ENCODE measurements around the gene ZKSCAN5. TPM values are rescaled to one million over a fixed set of nuclear protein-coding genes. Genes with fewer than 3 reads are reported as not detected.

The ZKSCAN5 gene
- total RNA-seq, 1 experiment from 2014 or later = 13.3 TPM

DNA sequence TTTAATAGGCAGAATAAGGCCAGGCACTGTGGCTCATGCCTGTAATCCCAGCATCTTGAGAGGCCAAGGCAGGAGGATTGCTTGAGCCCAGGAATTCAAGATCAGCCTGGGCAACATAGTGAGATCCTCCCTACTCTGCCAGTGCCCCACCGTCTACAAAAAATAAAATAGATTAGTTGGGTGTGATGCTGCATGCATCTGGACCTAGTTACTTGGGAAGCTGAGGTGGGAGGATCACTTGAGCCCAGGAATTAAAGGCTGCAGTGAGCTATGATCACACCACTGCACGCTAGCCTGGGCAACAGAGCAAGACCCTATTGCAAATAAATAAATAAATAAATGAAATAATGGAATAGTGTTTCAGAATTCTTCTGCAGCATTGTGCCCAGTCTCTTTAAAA lies 31.2 kb downstream of the ZKSCAN5 start:
- Histone ChIP-seq H3K9me3 (ENCODE audit: low read depth, low read length, poor library complexity, severe bottlenecking) (peaks cover 46% of the 10 kb centered on the region), H3K36me3 (ENCODE audit: insufficient read depth, low read length, poor library complexity, severe bottlenecking) (peaks cover 18% of the 10 kb centered on the region), H3K4me1 (ENCODE audit: insufficient read depth, low read length, poor library complexity, severe bottlenecking) (no peaks in the 10 kb centered on the region), H3K27ac (ENCODE audit: low read depth, low read length, poor library complexity, severe bottlenecking) (no peak overlapping the region), H3K4me3 (ENCODE audit: low read depth, low read length, poor library complexity, severe bottlenecking) (no peak overlapping the region), H3K27me3 (replicated peaks; ENCODE audit: insufficient read depth, low read depth, low read length, poor library complexity) (no peaks in the 10 kb centered on the region)
- intact Hi-C loops (cut with micrococcal nuclease; ENCODE audit: unreplicated experiment) = no loop called here
- TF ChIP-seq, protein P1, sequence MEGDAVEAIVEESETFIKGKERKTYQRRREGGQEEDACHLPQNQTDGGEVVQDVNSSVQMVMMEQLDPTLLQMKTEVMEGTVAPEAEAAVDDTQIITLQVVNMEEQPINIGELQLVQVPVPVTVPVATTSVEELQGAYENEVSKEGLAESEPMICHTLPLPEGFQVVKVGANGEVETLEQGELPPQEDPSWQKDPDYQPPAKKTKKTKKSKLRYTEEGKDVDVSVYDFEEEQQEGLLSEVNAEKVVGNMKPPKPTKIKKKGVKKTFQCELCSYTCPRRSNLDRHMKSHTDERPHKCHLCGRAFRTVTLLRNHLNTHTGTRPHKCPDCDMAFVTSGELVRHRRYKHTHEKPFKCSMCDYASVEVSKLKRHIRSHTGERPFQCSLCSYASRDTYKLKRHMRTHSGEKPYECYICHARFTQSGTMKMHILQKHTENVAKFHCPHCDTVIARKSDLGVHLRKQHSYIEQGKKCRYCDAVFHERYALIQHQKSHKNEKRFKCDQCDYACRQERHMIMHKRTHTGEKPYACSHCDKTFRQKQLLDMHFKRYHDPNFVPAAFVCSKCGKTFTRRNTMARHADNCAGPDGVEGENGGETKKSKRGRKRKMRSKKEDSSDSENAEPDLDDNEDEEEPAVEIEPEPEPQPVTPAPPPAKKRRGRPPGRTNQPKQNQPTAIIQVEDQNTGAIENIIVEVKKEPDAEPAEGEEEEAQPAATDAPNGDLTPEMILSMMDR (conservative IDR thresholded peaks at IDR 0.05; ENCODE audit: low read depth, low read length) = no peak
- no peak for TF ChIP-seq EZH2 (IDR thresholded peaks at IDR 0.05; ENCODE audit: borderline replicate concordance, low read depth, low read length, poor library complexity, severe bottlenecking)
- ChIA-PET POLR2A (ENCODE audit: low non-redundant PET) (no interaction called here), CTCF (no interaction called here)
- BruUV-seq (replicated peaks) = no TSS peak
- DNase-seq (ENCODE audit: low spot score) = no peak

DNA sequence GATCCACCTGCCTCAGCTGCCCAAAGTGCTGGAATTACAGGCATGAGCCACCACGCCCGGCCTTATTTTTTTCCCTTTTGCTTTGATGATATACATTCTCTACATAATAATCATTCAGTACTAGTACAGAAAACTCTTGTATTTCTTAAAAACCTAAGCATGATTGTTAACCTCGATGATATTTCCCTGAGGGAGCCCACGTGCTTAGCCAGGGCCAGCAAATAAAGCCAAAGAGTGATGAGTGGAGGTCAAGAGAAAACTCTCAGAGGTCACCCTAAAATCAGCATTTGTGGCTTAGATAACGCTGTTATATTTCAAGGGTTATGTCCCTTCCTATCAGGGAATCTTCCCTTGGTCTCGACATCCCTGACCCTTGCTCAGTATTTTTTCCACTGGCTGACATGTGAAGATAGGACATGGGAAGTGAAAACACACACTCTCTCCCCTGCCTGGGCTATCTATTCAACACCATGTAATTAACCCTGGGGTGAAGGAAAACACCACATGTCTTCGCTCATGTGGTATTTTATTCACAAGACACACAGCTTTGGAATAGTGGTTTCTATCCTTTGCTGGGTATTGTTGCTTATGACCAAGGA lies 34.9 kb downstream of the ZKSCAN5 start:
- Histone ChIP-seq H3K9me3 (ENCODE audit: low read depth, low read length, poor library complexity, severe bottlenecking) (peaks cover 26% of the 10 kb centered on the region), H3K27ac (ENCODE audit: low read depth, low read length, poor library complexity, severe bottlenecking) (no peak overlapping the region), H3K27me3 (replicated peaks; ENCODE audit: insufficient read depth, low read depth, low read length, poor library complexity) (no peaks in the 10 kb centered on the region), H3K4me1 (ENCODE audit: insufficient read depth, low read length, poor library complexity, severe bottlenecking) (no peaks in the 10 kb centered on the region), H3K4me3 (ENCODE audit: low read depth, low read length, poor library complexity, severe bottlenecking) (no peak overlapping the region), H3K36me3 (ENCODE audit: insufficient read depth, low read length, poor library complexity, severe bottlenecking) (no peaks in the 10 kb centered on the region)
- intact Hi-C loops (cut with micrococcal nuclease; ENCODE audit: unreplicated experiment) = no loop called here
- POLR2A ChIA-PET (ENCODE audit: low non-redundant PET) = no interaction called here
- no TSS peak for BruUV-seq (replicated peaks)
- no peak for TF ChIP-seq EZH2 (IDR thresholded peaks at IDR 0.05; ENCODE audit: borderline replicate concordance, low read depth, low read length, poor library complexity, severe bottlenecking)
- TF ChIP-seq, protein P1 (conservative IDR thresholded peaks at IDR 0.05; ENCODE audit: low read depth, low read length) = no peak
- CTCF ChIA-PET = no interaction called here
- no peak for DNase-seq (ENCODE audit: low spot score)

DNA sequence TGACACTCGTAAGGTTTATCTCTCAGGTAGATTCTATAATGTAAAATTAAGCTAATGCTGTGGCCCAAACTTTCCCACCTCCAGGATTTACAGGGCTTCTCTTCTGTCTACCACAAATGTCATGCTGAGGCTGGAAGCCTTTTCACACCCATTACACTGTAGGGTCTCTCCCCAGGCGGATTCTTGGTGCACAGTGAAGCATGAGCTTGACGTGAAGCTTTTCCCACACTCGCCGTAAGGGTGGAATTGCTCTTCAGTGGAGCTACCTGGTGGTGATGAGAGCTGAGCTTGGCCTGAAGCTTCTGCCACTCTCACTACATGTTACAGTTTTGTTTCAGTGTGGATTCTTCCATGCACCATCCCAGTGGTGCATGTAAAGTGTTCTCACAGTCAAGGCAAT lies 36.1 kb downstream of the ZKSCAN5 start:
- DNase-seq (ENCODE audit: low spot score) = no peak
- ChIA-PET POLR2A (ENCODE audit: low non-redundant PET) (no interaction called here), CTCF (no interaction called here)
- intact Hi-C loops (cut with micrococcal nuclease; ENCODE audit: unreplicated experiment) = no loop called here
- BruUV-seq (replicated peaks) = no TSS peak
- H3K4me3 ChIP-seq (ENCODE audit: low read depth, low read length, poor library complexity, severe bottlenecking) = no peak overlapping the region
- peaks cover 29% of the 10 kb centered on the region for H3K9me3 ChIP-seq (ENCODE audit: low read depth, low read length, poor library complexity, severe bottlenecking)
- H3K4me1 ChIP-seq (ENCODE audit: insufficient read depth, low read length, poor library complexity, severe bottlenecking) = no peaks in the 10 kb centered on the region
- no peaks in the 10 kb centered on the region for H3K36me3 ChIP-seq (ENCODE audit: insufficient read depth, low read length, poor library complexity, severe bottlenecking)
- TF ChIP-seq, protein P1 (conservative IDR thresholded peaks at IDR 0.05; ENCODE audit: low read depth, low read length) = no peak
- TF ChIP-seq EZH2 (IDR thresholded peaks at IDR 0.05; ENCODE audit: borderline replicate concordance, low read depth, low read length, poor library complexity, severe bottlenecking) = no peak
- no peaks in the 10 kb centered on the region for H3K27me3 ChIP-seq (replicated peaks; ENCODE audit: insufficient read depth, low read depth, low read length, poor library complexity)
- H3K27ac ChIP-seq (ENCODE audit: low read depth, low read length, poor library complexity, severe bottlenecking) = no peak overlapping the region

Measured in A673 (cell line).